ENCODE results near the gene BCO2.

DNA sequence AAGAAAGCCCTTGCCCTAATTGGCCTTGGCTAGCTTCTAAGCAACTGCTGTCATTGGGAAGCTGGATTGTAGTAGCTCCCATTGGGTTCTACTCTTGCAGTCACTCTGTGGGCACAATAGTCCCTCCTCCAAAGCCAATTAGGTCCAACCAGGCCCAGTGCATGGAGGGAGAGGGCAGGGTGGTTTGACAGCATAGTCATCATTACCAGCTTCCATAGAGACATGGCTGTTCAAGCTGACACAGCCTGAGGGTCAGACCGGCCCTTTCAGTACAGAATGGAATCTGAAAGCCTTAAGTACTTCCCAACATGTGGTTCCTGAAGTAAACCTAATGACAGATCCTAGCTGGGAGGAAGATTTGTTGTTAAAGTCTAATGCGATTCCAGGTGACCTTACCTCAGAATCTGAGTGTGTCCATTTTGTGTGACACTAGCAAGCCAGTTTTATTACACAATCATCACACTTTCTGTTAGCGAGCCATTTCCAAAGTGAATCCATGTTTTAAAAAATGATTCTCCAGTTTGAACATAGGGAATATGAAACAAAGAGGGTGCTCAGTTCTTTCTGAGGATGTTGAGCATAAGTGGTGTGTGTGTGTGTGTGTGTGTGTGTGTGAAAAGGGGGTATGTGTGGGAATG, 78.4 kb downstream of the BCO2 start:
- TF ChIP-seq, protein P1, sequence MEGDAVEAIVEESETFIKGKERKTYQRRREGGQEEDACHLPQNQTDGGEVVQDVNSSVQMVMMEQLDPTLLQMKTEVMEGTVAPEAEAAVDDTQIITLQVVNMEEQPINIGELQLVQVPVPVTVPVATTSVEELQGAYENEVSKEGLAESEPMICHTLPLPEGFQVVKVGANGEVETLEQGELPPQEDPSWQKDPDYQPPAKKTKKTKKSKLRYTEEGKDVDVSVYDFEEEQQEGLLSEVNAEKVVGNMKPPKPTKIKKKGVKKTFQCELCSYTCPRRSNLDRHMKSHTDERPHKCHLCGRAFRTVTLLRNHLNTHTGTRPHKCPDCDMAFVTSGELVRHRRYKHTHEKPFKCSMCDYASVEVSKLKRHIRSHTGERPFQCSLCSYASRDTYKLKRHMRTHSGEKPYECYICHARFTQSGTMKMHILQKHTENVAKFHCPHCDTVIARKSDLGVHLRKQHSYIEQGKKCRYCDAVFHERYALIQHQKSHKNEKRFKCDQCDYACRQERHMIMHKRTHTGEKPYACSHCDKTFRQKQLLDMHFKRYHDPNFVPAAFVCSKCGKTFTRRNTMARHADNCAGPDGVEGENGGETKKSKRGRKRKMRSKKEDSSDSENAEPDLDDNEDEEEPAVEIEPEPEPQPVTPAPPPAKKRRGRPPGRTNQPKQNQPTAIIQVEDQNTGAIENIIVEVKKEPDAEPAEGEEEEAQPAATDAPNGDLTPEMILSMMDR (IDR thresholded peaks at IDR 0.05), result no peak
- no peak for TF ChIP-seq POLR2A (IDR thresholded peaks at IDR 0.05)

Data from adrenal gland (tissue), 5 donors.